Skeletal muscle tissue (tissue), 4 donors: Measurements from ENCODE around the gene HCRTR1. TPM values are rescaled to one million over a fixed set of nuclear protein-coding genes. Genes with fewer than 3 reads are reported as not detected.
A peak's percentile ranks its signal among the peaks of the same experiment; 100 is the strongest.

Source experiments
- H3K27ac ChIP-seq: one replicate; pipeline ENCODE4 v1.7.0; 2013; ENCODE audit warnings: mild to moderate bottlenecking, low read depth, low read length, inconsistent platforms
- H3K27me3 ChIP-seq, 3 donors: one replicate each; pipeline ENCODE4 v1.7.0; 2013; ENCODE audit warnings: low read length in 3 of 3; ENCODE audit not compliant: control insufficient read depth in 3 of 3, insufficient read depth in 3 of 3
- H3K36me3 ChIP-seq, 3 donors: one replicate each; pipeline ENCODE4 v1.7.0; 2013; ENCODE audit warnings: low read length in 3 of 3; ENCODE audit not compliant: control insufficient read depth in 3 of 3, insufficient read depth in 3 of 3
- H3K4me1 ChIP-seq, 3 donors: one replicate each; pipeline ENCODE4 v1.7.0; 2013; ENCODE audit warnings: low read length in 3 of 3, mild to moderate bottlenecking in 3 of 3; ENCODE audit not compliant: control insufficient read depth in 3 of 3, insufficient read depth in 3 of 3
- H3K4me3 ChIP-seq, 3 donors: one replicate each; pipeline ENCODE4 v1.7.0; 2013; ENCODE audit warnings: low read length in 3 of 3
- H3K9ac ChIP-seq, 3 donors: one replicate each; pipeline ENCODE4 v1.7.0; 2013; ENCODE audit warnings: low read length in 3 of 3, mild to moderate bottlenecking in 3 of 3, moderate library complexity in 2 of 3, low read depth in 1 of 3
- H3K9me3 ChIP-seq, 3 donors: one replicate each; pipeline ENCODE4 v1.7.0; 2013; ENCODE audit warnings: low read length in 3 of 3; ENCODE audit not compliant: control insufficient read depth in 3 of 3
- total RNA-seq: library from RNA; depleted of rRNA; stranded (reverse); fragments of >200 nt; gene quantifications from one replicate; pipeline ENCODE4 v1.2.3, GENCODE V29; 2014
- donor health status: Osteomylitis.

The HCRTR1 gene
- total RNA-seq, 1 donor from 2014 or later: not detected

GRCh38 chr1:31617916-31618746 lies 642 bp downstream of the HCRTR1 start:
- Histone ChIP-seq H3K36me3 (no peaks in the 10 kb centered on the region), H3K4me3 (peak overlapping the region; percentile 24 to 45 (median 35)), H3K9ac (peak overlapping the region in 1 of 3 donors; percentile 45), H3K27ac (no peak overlapping the region), H3K27me3 (peaks cover 34 to 37% (median 34%) of the 10 kb centered on the region in 3 donors), H3K4me1 (peaks cover 0 to 17% (median 14%) of the 10 kb centered on the region in 3 donors), H3K9me3 (no peaks in the 10 kb centered on the region)

- Histone ChIP-seq H3K4me1 (peaks cover 0 to 15% (median 14%) of the 10 kb centered on the region in 3 donors), H3K9ac (no peak overlapping the region), H3K27me3 (peaks cover 34 to 37% (median 34%) of the 10 kb centered on the region in 3 donors), H3K36me3 (no peaks in the 10 kb centered on the region), H3K4me3 (no peak overlapping the region), H3K9me3 (no peaks in the 10 kb centered on the region), H3K27ac (no peak overlapping the region)
Measured at GRCh38 chr1:31618916-31619846, 1.7 kb downstream of the HCRTR1 start.

DNA sequence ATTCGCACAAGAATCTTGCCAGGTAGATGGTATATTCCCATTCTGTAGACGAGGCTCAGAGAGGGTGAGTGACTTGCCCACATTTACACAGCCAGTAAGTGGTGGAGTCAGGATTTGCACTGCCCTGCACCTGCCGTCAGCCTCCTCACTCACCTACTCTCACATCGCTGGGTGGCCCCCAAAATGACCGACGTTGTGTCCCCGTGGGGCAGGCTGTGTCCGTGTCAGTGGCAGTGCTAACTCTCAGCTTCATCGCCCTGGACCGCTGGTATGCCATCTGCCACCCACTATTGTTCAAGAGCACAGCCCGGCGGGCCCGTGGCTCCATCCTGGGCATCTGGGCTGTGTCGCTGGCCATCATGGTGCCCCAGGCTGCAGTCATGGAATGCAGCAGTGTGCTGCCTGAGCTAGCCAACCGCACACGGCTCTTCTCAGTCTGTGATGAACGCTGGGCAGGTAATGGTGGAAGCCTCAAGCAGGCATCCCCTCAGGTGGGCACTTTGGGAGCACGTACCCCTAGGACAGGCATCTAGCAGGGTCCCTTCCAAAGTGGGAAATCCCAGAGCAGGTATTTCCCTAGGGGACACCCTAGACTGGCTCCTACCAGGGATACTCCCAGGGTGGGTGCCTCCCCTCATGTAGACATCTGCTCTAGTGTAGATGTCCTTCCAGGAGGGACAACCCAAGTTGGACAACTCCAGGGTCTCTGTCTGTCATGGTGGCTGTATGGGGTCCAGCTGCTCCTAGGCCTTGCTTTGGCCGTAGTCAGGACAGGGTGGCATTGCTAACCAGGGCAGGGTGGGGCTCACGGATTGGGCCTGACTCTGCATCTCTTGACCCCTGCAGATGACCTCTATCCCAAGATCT lies 3.4 kb downstream of the HCRTR1 start:
- peaks cover 0 to 12% (median 8%) of the 10 kb centered on the region in 3 donors for H3K4me1 ChIP-seq
- H3K27ac ChIP-seq: no peak overlapping the region
- H3K9ac ChIP-seq: no peak overlapping the region
- no peak overlapping the region for H3K4me3 ChIP-seq
- H3K36me3 ChIP-seq: no peaks in the 10 kb centered on the region
- no peaks in the 10 kb centered on the region for H3K9me3 ChIP-seq
- H3K27me3 ChIP-seq: peaks cover 29 to 37% (median 31%) of the 10 kb centered on the region in 3 donors

DNA sequence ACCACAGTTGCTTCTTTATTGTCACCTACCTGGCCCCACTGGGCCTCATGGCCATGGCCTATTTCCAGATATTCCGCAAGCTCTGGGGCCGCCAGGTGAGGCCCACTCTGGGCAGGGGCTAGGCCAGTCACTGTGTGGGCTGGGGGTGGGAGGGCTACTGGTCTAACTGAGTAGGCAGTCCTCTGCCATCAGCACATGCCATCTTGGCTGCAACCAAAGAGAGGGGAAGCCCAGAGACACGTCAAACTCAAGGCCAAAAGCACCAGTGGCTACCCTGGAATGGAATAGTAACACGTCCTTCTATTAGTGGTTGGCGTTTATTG lies 4.0 kb downstream of the HCRTR1 start:
- Histone ChIP-seq H3K36me3 (no peaks in the 10 kb centered on the region), H3K27ac (no peak overlapping the region), H3K27me3 (peaks cover 23 to 33% (median 26%) of the 10 kb centered on the region in 3 donors), H3K4me1 (peaks cover 0 to 18% (median 14%) of the 10 kb centered on the region in 3 donors), H3K9ac (no peak overlapping the region), H3K9me3 (no peaks in the 10 kb centered on the region), H3K4me3 (no peak overlapping the region)

- peaks cover 17 to 26% (median 20%) of the 10 kb centered on the region in 3 donors for H3K27me3 ChIP-seq
- no peaks in the 10 kb centered on the region for H3K36me3 ChIP-seq
- H3K27ac ChIP-seq: no peak overlapping the region
- H3K9ac ChIP-seq: peak overlapping the region in 1 of 3 donors; percentile 16
- H3K4me1 ChIP-seq: peaks cover 5 to 24% (median 21%) of the 10 kb centered on the region in 3 donors
- H3K9me3 ChIP-seq: no peaks in the 10 kb centered on the region
- no peak overlapping the region for H3K4me3 ChIP-seq
Measured at GRCh38 chr1:31621847-31622730, 4.6 kb downstream of the HCRTR1 start.

GRCh38 chr1:31623365-31623764 lies 5.9 kb downstream of the HCRTR1 start:
- H3K9me3 ChIP-seq: no peaks in the 10 kb centered on the region
- peaks cover under 1 to 4% (median 2%) of the 10 kb centered on the region in 3 donors for H3K36me3 ChIP-seq
- peaks cover 10 to 15% (median 12%) of the 10 kb centered on the region in 3 donors for H3K27me3 ChIP-seq
- no peak overlapping the region for H3K27ac ChIP-seq
- H3K4me3 ChIP-seq: no peak overlapping the region
- no peak overlapping the region for H3K9ac ChIP-seq
- H3K4me1 ChIP-seq: peaks cover 16 to 37% (median 31%) of the 10 kb centered on the region in 3 donors

- H3K4me3 ChIP-seq: no peak overlapping the region
- H3K9ac ChIP-seq: no peak overlapping the region
- H3K36me3 ChIP-seq: peaks cover 10 to 11% (median 11%) of the 10 kb centered on the region in 3 donors
- peaks cover under 1 to 7% (median 4%) of the 10 kb centered on the region in 3 donors for H3K27me3 ChIP-seq
- H3K27ac ChIP-seq: no peak overlapping the region
- H3K4me1 ChIP-seq: peaks cover 22 to 44% (median 40%) of the 10 kb centered on the region in 3 donors
- no peaks in the 10 kb centered on the region for H3K9me3 ChIP-seq
Measured at GRCh38 chr1:31624309-31624708, 6.8 kb downstream of the HCRTR1 start.

- H3K4me3 ChIP-seq: no peak overlapping the region
- H3K36me3 ChIP-seq: peaks cover 15 to 17% (median 17%) of the 10 kb centered on the region in 3 donors
- peaks cover 22 to 45% (median 44%) of the 10 kb centered on the region in 3 donors for H3K4me1 ChIP-seq
- no peaks in the 10 kb centered on the region for H3K9me3 ChIP-seq
- H3K27me3 ChIP-seq: peaks cover 0 to 1% (median 0%) of the 10 kb centered on the region in 3 donors
- no peak overlapping the region for H3K27ac ChIP-seq
- no peak overlapping the region for H3K9ac ChIP-seq
Measured at GRCh38 chr1:31624731-31625514, 7.4 kb downstream of the HCRTR1 start.
